Choroid plexus epithelial cell (primary cell): Measurements from ENCODE around the gene ASIC4.
A peak's percentile ranks its signal among the peaks of the same experiment; 100 is the strongest.

Source experiments
- DNase-seq: peaks from one replicate; pipeline ENCODE4 v3.0.0-alpha.2; 2010; ENCODE audit warnings: low read depth
- H3K4me3 ChIP-seq: 2 replicates; pipeline ENCODE4 v1.5.1; 2011; ENCODE audit warnings: low read depth, mild to moderate bottlenecking, control low read depth, low read length, moderate library complexity
- TF ChIP-seq, protein P1 (sequence below): conservative IDR thresholded peaks from 2 replicates; pipeline ENCODE4 v1.5.1; 2011; ENCODE audit warnings: low read depth, mild to moderate bottlenecking, control low read depth, inconsistent platforms, low read length, moderate library complexity

Gene ASIC4

GRCh38 chr2:219542931-219543595, 28.8 kb downstream of the ASIC4 start:
- DNase-seq, result peak; percentile 48
- TF ChIP-seq, protein P1, sequence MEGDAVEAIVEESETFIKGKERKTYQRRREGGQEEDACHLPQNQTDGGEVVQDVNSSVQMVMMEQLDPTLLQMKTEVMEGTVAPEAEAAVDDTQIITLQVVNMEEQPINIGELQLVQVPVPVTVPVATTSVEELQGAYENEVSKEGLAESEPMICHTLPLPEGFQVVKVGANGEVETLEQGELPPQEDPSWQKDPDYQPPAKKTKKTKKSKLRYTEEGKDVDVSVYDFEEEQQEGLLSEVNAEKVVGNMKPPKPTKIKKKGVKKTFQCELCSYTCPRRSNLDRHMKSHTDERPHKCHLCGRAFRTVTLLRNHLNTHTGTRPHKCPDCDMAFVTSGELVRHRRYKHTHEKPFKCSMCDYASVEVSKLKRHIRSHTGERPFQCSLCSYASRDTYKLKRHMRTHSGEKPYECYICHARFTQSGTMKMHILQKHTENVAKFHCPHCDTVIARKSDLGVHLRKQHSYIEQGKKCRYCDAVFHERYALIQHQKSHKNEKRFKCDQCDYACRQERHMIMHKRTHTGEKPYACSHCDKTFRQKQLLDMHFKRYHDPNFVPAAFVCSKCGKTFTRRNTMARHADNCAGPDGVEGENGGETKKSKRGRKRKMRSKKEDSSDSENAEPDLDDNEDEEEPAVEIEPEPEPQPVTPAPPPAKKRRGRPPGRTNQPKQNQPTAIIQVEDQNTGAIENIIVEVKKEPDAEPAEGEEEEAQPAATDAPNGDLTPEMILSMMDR, result no peak
- H3K4me3 ChIP-seq, result peak overlapping the region; percentile 77

DNA sequence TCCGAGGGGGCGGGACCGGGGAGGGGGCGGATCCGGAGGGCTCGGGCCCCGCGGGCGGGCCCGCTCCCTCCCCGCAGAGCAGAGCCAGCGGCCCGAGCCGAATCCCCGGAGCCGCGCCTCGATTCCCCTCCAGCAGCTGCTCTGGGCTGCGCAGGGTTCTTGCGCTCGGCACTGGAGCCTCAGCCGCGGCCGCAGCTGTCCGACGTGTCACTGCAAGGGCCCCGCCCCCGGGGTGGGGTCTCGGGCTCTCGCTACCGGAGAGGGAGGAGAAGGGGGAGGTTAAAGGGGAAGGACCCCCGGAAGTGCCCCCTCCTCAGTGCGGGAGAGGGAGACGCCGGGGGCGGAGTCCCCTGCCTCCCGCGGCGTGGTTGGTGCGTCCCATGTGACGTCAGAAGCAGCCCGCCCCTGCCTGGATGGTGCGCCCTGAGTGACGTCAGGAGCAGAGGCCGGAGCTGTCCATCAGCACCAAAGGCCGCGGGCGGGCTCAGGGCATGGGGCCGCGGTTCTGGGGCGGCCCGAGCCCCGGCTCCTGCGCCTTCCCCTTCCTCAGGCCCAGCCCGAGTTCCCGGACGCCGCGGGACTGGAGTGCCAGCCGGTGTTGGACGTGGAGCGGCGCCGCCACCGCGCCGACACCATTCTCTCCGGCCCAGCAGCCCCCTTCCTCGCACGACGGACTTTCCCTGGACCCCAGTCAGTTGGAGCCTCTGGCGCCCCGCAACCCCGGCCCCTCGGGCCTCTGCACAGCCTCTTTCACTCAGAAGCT, 29.5 kb downstream of the ASIC4 start, which contains the start of the genes CHPF and TMEM198:
TSS of gene CHPF (minus strand) at position 214 of the 763 bp plus-strand sequence. CDS start 271 bp downstream, outside the sequence.
TSS of gene TMEM198 (plus strand) at position 433 of the 763 bp plus-strand sequence. CDS start 700 bp downstream, outside the sequence.
- TF ChIP-seq, protein P1, result no peak
- H3K4me3 ChIP-seq, result peak within 1 kb of the TSS; percentile 77
- DNase-seq, result peak; percentile 98

- no peak for DNase-seq
- H3K4me3 ChIP-seq, result peak overlapping the region; percentile 77
- TF ChIP-seq, protein P1, result no peak
Observed at GRCh38 chr2:219544567-219544966, 30.3 kb downstream of the ASIC4 start.

DNA sequence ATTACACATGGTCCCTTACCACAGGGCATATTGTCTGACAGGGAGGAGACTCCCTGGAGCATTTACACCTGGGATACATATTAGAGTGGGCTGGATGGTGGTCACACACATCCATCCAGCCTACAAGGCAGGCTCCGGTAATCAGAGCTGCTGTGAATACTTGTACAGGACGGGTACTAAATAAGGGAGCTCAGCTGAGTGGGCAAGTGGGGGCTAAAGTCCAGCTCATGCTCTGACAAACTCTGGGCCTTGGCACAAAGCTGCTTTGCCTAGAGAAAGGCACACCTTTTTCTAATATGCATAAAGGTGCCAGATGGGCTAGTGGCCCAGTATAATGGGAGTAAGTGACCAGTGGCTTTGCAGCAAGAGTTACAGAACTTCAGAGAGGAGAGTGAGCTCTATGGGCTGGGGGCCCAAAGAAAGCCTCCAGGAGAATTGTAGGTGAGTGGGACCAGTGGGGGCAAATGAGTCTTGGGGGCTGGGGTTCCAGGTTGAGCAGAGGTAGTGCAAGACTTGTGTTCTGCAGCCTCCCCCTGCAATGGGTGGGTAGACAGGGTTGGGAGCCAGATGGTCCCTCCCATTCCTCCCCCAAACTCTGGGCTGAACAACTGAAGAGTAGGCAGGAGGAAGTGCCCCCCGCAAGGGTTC, 31.1 kb downstream of the ASIC4 start:
- TF ChIP-seq, protein P1, result no peak
- no peak for DNase-seq
- H3K4me3 ChIP-seq, result no peak overlapping the region

GRCh38 chr2:219545943-219546352, 31.7 kb downstream of the ASIC4 start:
- TF ChIP-seq, protein P1, result no peak
- no peak overlapping the region for H3K4me3 ChIP-seq
- DNase-seq, result no peak

GRCh38 chr2:219547621-219548020, 33.3 kb downstream of the ASIC4 start:
- DNase-seq, result no peak
- no peak overlapping the region for H3K4me3 ChIP-seq
- TF ChIP-seq, protein P1, result no peak
